NB4 (cell line): Measurements from ENCODE around the gene COPB2.

Source experiments
- CTCF ChIP-seq: IDR thresholded peaks from one replicate; pipeline ENCODE4 v1.5.1; 2012; ENCODE audit warnings: low read depth, low read length
- MAX ChIP-seq: IDR thresholded peaks from 2 replicates; pipeline ENCODE4 v1.6.1; 2011; ENCODE audit warnings: low read depth, low read length
- MYC ChIP-seq: IDR thresholded peaks from 2 replicates; pipeline ENCODE4 v1.6.1; 2011; ENCODE audit warnings: low read depth, low read length

- no peak for TF ChIP-seq CTCF
- TF ChIP-seq MYC: no peak
- no peak for TF ChIP-seq MAX
Measured at GRCh38 chr3:139309061-139309591, 80.3 kb downstream of the COPB2 start.
